NCI-H146 treated with DMSO at 0.1 percent for 48 hours (cell line): ENCODE results near the gene ARHGAP44.

Experiments used
- DNase-seq: peaks from one replicate; lab custom pipeline; 2025; ENCODE audit not compliant: unreplicated experiment; lab: John Stamatoyannopoulos, UW

The ARHGAP44 gene

GRCh38 chr17:12990041-12990808 is 200.9 kb downstream of the ARHGAP44 start:
- no peak for DNase-seq

- DNase-seq: no peak
These were observed 201.6 kb downstream of the ARHGAP44 start for GRCh38 chr17:12990926-12991325.

GRCh38 chr17:12992676-12993075 is 203.4 kb downstream of the ARHGAP44 start:
- DNase-seq: no peak

- no peak for DNase-seq
These were observed 204.3 kb downstream of the ARHGAP44 start for GRCh38 chr17:12993631-12994030.

GRCh38 chr17:12994341-12995074 is 205.2 kb downstream of the ARHGAP44 start:
- DNase-seq: no peak

GRCh38 chr17:12995106-12995895 is 206.0 kb downstream of the ARHGAP44 start:
- no peak for DNase-seq

- no peak for DNase-seq
These were observed 206.6 kb downstream of the ARHGAP44 start for GRCh38 chr17:12995896-12996295.

- no peak for DNase-seq
These were observed 207.1 kb downstream of the ARHGAP44 start for GRCh38 chr17:12996357-12996756.

- no peak for DNase-seq
These were observed 207.6 kb downstream of the ARHGAP44 start for GRCh38 chr17:12996941-12997340.

GRCh38 chr17:12998461-12998860 is 209.2 kb downstream of the ARHGAP44 start:
- DNase-seq: no peak

GRCh38 chr17:12998874-12999273 is 209.6 kb downstream of the ARHGAP44 start:
- no peak for DNase-seq

GRCh38 chr17:13000561-13000960 is 211.3 kb downstream of the ARHGAP44 start:
- DNase-seq: no peak

GRCh38 chr17:13001991-13002615 is 212.8 kb downstream of the ARHGAP44 start:
- no peak for DNase-seq

- peak; percentile 50 for DNase-seq
These were observed 213.6 kb downstream of the ARHGAP44 start for GRCh38 chr17:13002761-13003453.

GRCh38 chr17:13003454-13003851 is 214.2 kb downstream of the ARHGAP44 start:
- no peak for DNase-seq

- no peak for DNase-seq
These were observed 214.6 kb downstream of the ARHGAP44 start for GRCh38 chr17:13003927-13004326.

- DNase-seq: no peak
These were observed 215.0 kb downstream of the ARHGAP44 start for GRCh38 chr17:13004336-13004735.

- DNase-seq: no peak
These were observed 216.2 kb downstream of the ARHGAP44 start for GRCh38 chr17:13005530-13005929.

- DNase-seq: no peak
These were observed 219.2 kb downstream of the ARHGAP44 start for GRCh38 chr17:13008461-13008860.

GRCh38 chr17:13010959-13011358 is 221.7 kb downstream of the ARHGAP44 start:
- DNase-seq: no peak

GRCh38 chr17:13014801-13015200 is 225.5 kb downstream of the ARHGAP44 start:
- DNase-seq: no peak
